ENCODE data around the gene DAGLA. TPM values are rescaled to one million over a fixed set of nuclear protein-coding genes. Genes with fewer than 3 reads are reported as not detected.

Gene DAGLA
- total RNA-seq, 1 donor, result 3.6 TPM

- H4K20me1 ChIP-seq (ENCODE audit: insufficient read depth, low read length), result no peaks in the 10 kb centered on the region
- peak; percentile 80 for TF ChIP-seq CTCF (IDR thresholded peaks at IDR 0.05; ENCODE audit: extremely low read depth, low read depth, low read length)
- no peak overlapping the region for H3K27ac ChIP-seq (ENCODE audit: low read depth, low read length)
- no peak overlapping the region for H3K4me3 ChIP-seq (ENCODE audit: insufficient read depth, low read length)
- H3K4me1 ChIP-seq (ENCODE audit: insufficient read depth, low read length), result no peaks in the 10 kb centered on the region
- H2AFZ ChIP-seq (ENCODE audit: low read length), result no peak overlapping the region
- no peaks in the 10 kb centered on the region for H3K36me3 ChIP-seq (ENCODE audit: insufficient read depth, low read length)
- no peak overlapping the region for H3K4me2 ChIP-seq (ENCODE audit: insufficient read depth, low read length)
- H3K79me2 ChIP-seq (ENCODE audit: insufficient read depth, low read length), result no peaks in the 10 kb centered on the region
- no peaks in the 10 kb centered on the region for H3K27me3 ChIP-seq (ENCODE audit: insufficient read depth, low read length)
- DNase-seq (ENCODE audit: insufficient read length, low spot score, missing footprints), result peak; percentile 100
- H3K9me3 ChIP-seq (ENCODE audit: low read depth, low read length), result no peaks in the 10 kb centered on the region
These were observed 96.4 kb downstream of the DAGLA start for GRCh38 chr11:61776561-61777075.

DNA sequence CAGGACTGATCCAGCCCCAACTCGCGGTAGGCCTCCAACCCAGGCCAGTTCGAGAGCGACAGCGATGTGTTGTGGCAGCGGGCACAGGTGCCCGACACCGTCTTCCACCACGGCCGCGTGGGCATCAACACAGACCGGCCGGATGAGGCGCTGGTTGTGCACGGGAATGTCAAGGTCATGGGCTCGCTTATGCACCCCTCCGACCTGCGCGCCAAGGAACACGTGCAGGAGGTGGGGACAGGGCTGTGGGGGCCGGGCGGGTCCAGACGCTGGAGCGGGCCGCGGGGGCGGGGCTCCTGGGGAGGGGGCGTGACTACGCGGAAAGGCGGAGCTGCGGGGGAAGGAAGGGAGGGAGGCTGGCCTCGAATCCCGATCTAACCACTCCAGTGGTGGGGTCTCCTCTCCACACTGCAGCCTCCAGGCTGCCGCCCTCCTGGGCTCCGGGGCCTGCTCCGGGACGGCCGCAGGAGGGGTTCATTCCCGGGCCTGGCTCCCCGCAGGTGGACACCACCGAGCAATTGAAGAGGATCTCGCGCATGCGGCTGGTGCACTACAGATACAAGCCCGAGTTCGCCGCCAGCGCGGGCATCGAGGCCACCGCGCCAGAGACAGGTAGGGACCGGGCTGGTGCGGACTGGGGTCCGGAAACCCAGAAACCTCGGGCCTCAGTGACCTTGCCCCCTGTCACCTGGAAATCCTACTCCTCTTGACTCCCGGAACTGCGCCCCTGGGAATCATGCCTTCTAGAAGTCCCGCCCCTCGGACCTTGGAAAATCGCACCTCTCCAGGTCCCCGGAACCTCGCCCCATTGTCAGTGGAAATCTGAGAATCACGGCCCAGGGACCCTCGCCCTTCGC is 97.3 kb downstream of the DAGLA start:
- Histone ChIP-seq H3K79me2 (ENCODE audit: insufficient read depth, low read length) (no peaks in the 10 kb centered on the region), H3K9me3 (ENCODE audit: low read depth, low read length) (no peaks in the 10 kb centered on the region), H3K27ac (ENCODE audit: low read depth, low read length) (no peak overlapping the region), H3K4me2 (ENCODE audit: insufficient read depth, low read length) (no peak overlapping the region), H2AFZ (ENCODE audit: low read length) (no peak overlapping the region), H3K4me3 (ENCODE audit: insufficient read depth, low read length) (no peak overlapping the region), H3K27me3 (ENCODE audit: insufficient read depth, low read length) (no peaks in the 10 kb centered on the region), H4K20me1 (ENCODE audit: insufficient read depth, low read length) (no peaks in the 10 kb centered on the region), H3K36me3 (ENCODE audit: insufficient read depth, low read length) (no peaks in the 10 kb centered on the region), H3K4me1 (ENCODE audit: insufficient read depth, low read length) (no peaks in the 10 kb centered on the region)
- DNase-seq (ENCODE audit: insufficient read length, low spot score, missing footprints), result peak; percentile 94
- TF ChIP-seq CTCF (IDR thresholded peaks at IDR 0.05; ENCODE audit: extremely low read depth, low read depth, low read length), result no peak

DNA sequence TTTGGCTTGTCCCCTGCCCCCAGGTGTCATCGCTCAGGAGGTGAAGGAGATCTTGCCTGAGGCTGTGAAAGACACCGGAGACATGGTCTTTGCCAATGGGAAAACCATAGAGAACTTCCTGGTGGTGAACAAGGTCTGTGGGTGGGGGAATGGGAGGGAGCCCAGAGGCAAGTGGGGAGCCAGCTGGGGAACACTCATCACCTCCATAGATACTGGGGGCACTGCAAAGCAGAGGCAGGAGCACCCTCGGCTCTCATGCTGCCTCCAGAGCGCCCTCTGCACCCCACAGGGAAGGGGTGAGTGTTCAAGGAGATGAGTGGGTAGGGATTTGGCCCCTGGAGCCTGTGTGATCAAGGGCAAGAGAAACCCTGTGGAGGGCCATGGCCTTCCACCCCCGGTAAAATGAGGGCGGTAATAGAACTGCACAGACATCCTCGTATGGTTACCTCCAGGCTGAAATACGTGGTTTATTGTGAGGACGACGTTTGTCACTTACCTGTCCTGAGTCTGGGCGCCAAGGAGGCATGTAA is 98.2 kb downstream of the DAGLA start:
- no peak overlapping the region for H2AFZ ChIP-seq (ENCODE audit: low read length)
- no peak overlapping the region for H3K4me2 ChIP-seq (ENCODE audit: insufficient read depth, low read length)
- H4K20me1 ChIP-seq (ENCODE audit: insufficient read depth, low read length), result no peaks in the 10 kb centered on the region
- H3K36me3 ChIP-seq (ENCODE audit: insufficient read depth, low read length), result no peaks in the 10 kb centered on the region
- no peaks in the 10 kb centered on the region for H3K79me2 ChIP-seq (ENCODE audit: insufficient read depth, low read length)
- H3K4me1 ChIP-seq (ENCODE audit: insufficient read depth, low read length), result no peaks in the 10 kb centered on the region
- DNase-seq (ENCODE audit: insufficient read length, low spot score, missing footprints), result peak; percentile 88
- no peak for TF ChIP-seq CTCF (IDR thresholded peaks at IDR 0.05; ENCODE audit: extremely low read depth, low read depth, low read length)
- no peak overlapping the region for H3K4me3 ChIP-seq (ENCODE audit: insufficient read depth, low read length)
- H3K27ac ChIP-seq (ENCODE audit: low read depth, low read length), result no peak overlapping the region
- no peaks in the 10 kb centered on the region for H3K27me3 ChIP-seq (ENCODE audit: insufficient read depth, low read length)
- H3K9me3 ChIP-seq (ENCODE audit: low read depth, low read length), result no peaks in the 10 kb centered on the region

Data from osteoblast (primary cell).